NCI-H446 (cell line): ENCODE results near the gene NBEAL1.
"Not testable (repeated sequence)": the region's sequence is repeated elsewhere in the genome, so short reads cannot be mapped to it uniquely, and the experiment has no call there.

Experiments
- DNase-seq, 2 experiments: peaks; one replicate each; lab custom pipeline; 2025; lab: John Stamatoyannopoulos, UW

Gene NBEAL1

GRCh38 chr2:203225423-203226039, 210.9 kb downstream of the NBEAL1 start:
- DNase-seq, result peak in 1 of 2 experiments; percentile 2

DNA sequence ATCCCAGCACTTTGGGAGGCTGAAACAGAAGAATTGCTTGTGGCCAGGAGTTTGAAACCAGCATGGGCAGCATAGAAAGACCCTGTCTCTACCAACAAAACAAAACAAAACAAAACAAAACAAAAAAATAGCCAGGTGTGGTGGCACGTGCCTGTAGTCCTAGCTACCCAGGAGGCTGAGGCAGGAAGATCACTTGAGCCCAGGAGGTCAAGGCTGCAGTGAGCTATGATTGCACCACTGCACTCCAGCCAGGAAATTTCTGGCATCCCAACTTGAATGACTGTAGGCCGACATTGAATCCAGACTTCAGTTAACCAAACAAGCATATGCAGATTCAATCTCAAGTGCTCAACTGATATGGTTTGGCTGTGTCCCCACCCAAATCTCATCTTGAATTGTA, 215.0 kb downstream of the NBEAL1 start:
- not testable (repeated sequence) for DNase-seq

DNA sequence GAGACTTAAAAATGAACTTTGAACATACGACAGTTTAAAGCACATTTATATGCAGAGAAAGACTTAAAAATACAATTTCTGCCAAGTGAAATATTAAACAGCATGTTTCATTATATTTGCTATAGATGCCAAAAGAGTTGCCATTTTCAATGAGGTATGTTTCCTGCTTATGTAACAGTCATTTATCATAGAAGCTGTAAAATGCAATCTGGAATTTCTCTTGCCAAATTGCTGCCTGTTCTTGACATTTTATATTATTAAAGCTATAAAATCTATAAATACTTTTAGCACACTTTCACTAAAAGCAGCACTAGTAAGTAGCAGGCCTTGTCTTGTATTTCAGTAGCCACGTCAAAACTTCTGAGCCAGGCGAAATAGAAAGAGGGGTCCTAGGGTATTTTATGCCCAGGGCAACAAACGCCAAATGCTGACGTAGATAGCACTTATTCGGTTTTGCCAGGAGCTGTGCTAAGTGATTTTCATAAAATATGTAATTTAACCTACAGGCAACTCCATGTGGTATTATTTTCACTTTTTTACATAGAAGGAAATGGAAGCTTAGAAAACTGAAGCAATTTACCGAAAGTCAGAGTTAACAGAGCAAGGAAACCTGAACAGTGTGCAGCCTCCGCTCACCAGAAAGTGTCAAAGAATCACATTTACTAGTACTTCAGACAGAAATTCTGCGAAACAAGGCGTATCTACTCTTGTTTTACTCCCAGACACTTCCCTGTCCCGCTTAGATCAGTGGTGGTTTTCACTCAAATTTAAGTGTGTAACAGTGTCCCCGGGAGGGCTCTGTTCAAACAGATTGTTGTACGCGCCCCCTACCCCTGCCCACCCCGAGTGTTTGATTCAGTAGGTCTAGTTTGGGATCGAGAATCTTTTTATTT, 222.9 kb downstream of the NBEAL1 start:
- DNase-seq, result no peak

- DNase-seq, result no peak
Measured at GRCh38 chr2:203238292-203238703, 223.6 kb downstream of the NBEAL1 start.

DNA sequence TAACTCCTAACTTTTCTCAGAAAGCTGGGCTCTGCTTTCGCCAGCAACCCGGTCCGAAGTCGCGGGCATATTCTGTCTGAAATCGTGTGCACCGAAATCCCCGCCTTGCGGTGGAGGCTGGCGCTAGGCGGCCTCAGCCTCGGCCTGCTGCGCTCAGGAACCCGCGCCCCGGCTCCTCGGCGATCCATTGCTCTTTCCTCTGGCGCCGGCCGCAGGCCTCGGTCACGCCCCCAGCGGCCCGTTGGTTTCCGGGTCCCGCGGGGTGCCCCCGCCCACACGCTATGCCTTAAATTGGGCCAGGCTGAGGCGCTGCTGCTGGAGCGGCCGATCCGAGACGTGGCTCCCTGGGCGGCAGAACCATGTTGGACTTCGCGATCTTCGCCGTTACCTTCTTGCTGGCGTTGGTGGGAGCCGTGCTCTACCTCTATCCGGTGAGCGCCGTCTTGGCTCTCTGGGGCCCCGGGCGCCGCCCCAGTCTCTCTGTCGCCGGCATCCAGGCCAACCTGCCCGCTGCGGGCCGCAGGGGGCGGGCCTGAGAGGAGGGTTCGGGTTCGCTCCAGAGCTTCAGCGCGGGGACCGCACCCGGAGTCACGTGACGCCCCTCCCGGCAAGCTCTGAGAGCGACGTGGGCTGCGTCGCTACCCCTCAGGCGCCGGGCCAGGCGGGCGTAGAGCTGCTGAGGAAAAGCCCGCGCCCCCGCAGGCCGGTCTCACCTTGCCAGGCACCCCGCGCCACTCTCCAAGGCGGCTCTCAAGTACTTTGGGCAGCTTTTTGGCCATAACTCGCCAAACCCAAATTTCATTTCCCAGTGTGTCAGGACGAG, 224.2 kb downstream of the NBEAL1 start, which contains the start of gene CYP20A1:
TSS of gene CYP20A1 (plus strand) at position 315 of the 823 bp plus-strand sequence. CDS start at position 360, 45 bp downstream.
- DNase-seq, result peak; percentile 89 to 97

- DNase-seq, result no peak
Measured at GRCh38 chr2:203240491-203240890, 225.8 kb downstream of the NBEAL1 start.

GRCh38 chr2:203242518-203242917, 227.8 kb downstream of the NBEAL1 start:
- no peak for DNase-seq

- no peak for DNase-seq
Measured at GRCh38 chr2:203246646-203247045, 232.0 kb downstream of the NBEAL1 start.

DNA sequence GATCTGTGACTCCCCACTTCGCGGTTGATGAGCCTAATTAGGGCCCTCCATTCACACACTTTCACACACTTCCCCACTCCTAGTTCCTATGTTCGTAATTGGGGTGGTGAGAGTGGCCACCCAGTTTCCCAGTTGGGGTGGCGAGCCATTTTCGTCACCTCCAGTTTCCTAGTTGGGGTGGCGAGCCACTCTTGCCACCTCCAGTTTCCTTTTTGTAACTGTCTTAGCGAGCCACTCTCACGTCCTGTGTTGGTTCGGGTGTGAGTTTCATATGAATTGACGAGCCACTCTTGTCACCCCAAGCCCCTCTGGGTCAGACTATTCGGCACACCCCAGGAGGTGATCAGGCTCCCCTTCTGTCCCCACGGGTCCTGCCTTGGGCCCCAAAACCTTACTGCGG, 238.1 kb downstream of the NBEAL1 start:
- no peak for DNase-seq

DNA sequence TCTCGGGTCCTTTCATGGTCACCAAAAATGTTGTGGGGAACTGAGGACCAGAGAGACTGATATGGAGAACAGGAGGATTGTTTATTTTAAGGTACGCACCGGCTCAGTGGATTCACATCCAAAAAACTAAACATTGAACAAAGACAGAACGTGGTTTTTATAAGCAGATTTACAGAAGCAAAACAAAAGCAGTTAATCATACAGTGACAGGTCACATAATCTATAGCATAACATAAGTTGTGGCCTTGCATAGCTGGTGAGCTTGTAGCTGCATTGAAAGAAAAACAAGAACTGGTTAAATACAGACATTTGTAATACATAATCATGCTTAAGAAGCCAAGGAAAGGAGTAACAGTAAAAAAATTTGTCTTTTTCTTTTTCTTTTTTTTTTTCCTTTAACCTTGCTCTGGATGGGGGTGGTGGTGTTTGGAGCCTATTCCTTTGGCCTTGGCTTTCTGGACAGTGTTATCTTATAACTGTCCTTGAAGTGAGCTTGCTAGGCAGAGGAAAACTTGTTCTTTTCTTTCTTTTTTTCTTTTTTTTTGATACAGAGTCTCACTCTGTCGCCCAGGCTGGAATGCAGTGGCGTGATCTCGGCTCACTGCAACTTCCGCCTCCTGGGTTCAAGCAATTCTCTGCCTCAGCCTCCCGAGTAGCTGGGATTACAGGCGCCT, 238.9 kb downstream of the NBEAL1 start:
- DNase-seq, result not testable (repeated sequence)

- DNase-seq, result no peak
Measured at GRCh38 chr2:203261326-203262159, 246.9 kb downstream of the NBEAL1 start.
